KMS-11 (cell line): ENCODE results near the gene LGALS1.

Experiments used
- H2AFZ ChIP-seq: fragments of 200-600 bp; sonication (generic); 2 replicates; pipeline ENCODE4 v1.6.1; 2016; ENCODE audit warnings: antibody characterized with exemption, mixed run types, low read depth
- H3K27ac ChIP-seq: fragments of 200-600 bp; sonication (generic); 2 replicates; pipeline ENCODE4 v1.6.1; 2016; ENCODE audit warnings: mild to moderate bottlenecking, mixed run types
- H3K27me3 ChIP-seq: fragments of 200-600 bp; sonication (generic); 2 replicates; pipeline ENCODE4 v1.6.1; 2017; ENCODE audit warnings: mild to moderate bottlenecking, low read depth, mixed run types, moderate library complexity; ENCODE audit not compliant: insufficient read depth
- H3K36me3 ChIP-seq: fragments of 200-600 bp; sonication (generic); 2 replicates; pipeline ENCODE4 v1.6.1; 2017; ENCODE audit warnings: mild to moderate bottlenecking, mixed run types; ENCODE audit not compliant: insufficient read depth
- H3K4me1 ChIP-seq: fragments of 200-600 bp; sonication (generic); 2 replicates; pipeline ENCODE4 v1.6.1; 2016; ENCODE audit warnings: mild to moderate bottlenecking, low read depth, mixed run types; ENCODE audit not compliant: poor library complexity, severe bottlenecking
- H3K4me2 ChIP-seq: fragments of 200-600 bp; sonication (generic); 2 replicates; pipeline ENCODE4 v1.7.0; 2016; ENCODE audit warnings: mild to moderate bottlenecking, mixed run types
- H3K4me3 ChIP-seq: fragments of 200-600 bp; sonication (generic); IDR thresholded peaks from 2 replicates; pipeline ENCODE4 v1.6.1; 2017; ENCODE audit warnings: low read depth, low read length, mixed read lengths; ENCODE audit not compliant: insufficient read depth
- H3K79me2 ChIP-seq: fragments of 200-600 bp; sonication (generic); 2 replicates; pipeline ENCODE4 v1.6.1; 2016; ENCODE audit warnings: low read depth, mixed run types; ENCODE audit not compliant: insufficient read depth
- H3K9ac ChIP-seq: fragments of 200-600 bp; sonication (generic); 2 replicates; pipeline ENCODE4 v1.6.1; 2016; ENCODE audit warnings: mild to moderate bottlenecking, mixed run types
- H4K20me1 ChIP-seq: fragments of 200-600 bp; sonication (generic); 2 replicates; pipeline ENCODE4 v1.6.1; 2016; ENCODE audit warnings: mild to moderate bottlenecking, mixed run types; ENCODE audit not compliant: insufficient read depth
- CTCF ChIP-seq: fragments of 200-600 bp; sonication (generic); conservative IDR thresholded peaks from 2 replicates; pipeline ENCODE4 v1.6.1; 2017; ENCODE audit warnings: low read depth, mild to moderate bottlenecking, antibody characterized with exemption, low read length, moderate library complexity, mixed read lengths

LGALS1 gene

DNA sequence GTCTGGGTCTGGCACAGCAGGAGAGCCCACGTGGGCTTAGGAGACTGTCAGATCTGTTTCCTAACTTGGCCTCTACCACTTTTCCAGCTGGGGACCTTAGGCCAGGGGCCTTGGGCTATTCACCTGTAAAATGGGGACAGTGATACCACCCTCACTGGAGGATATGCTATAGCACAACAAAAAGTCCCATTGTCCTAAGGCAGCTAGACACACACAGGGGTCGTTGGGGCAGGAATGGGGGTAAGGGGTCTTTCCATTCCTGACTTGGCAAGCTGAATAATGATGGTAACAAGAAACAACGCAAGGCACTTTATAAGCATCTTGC is 38.5 kb upstream of the LGALS1 start:
- TF ChIP-seq CTCF = no peak
- Histone ChIP-seq H3K36me3 (no peaks in the 10 kb centered on the region), H3K4me1 (peaks cover 81% of the 10 kb centered on the region), H3K27me3 (no peaks in the 10 kb centered on the region), H3K79me2 (no peaks in the 10 kb centered on the region; the same call in 1 of the 2 replicates), H3K27ac (peak overlapping the region; percentile 83), H3K4me2 (peak overlapping the region; percentile 57), H3K9ac (no peak overlapping the region; the same call in 1 of the 2 replicates), H3K4me3 (no peak overlapping the region), H2AFZ (no peak overlapping the region), H4K20me1 (no peaks in the 10 kb centered on the region)

GRCh38 chr22:37638391-37639069 is 36.9 kb upstream of the LGALS1 start:
- no peak overlapping the region; the same call in 1 of the 2 replicates for H3K27ac ChIP-seq
- H4K20me1 ChIP-seq = no peaks in the 10 kb centered on the region
- no peaks in the 10 kb centered on the region; the same call in 1 of the 2 replicates for H3K79me2 ChIP-seq
- peak overlapping the region; percentile 64; the same call in 1 of the 2 replicates for H2AFZ ChIP-seq
- no peaks in the 10 kb centered on the region for H3K27me3 ChIP-seq
- H3K9ac ChIP-seq = no peak overlapping the region; the same call in 1 of the 2 replicates
- no peak overlapping the region for H3K4me3 ChIP-seq
- peak overlapping the region; percentile 49 for H3K4me2 ChIP-seq
- no peak for TF ChIP-seq CTCF
- no peaks in the 10 kb centered on the region for H3K36me3 ChIP-seq
- H3K4me1 ChIP-seq = peaks cover 65% of the 10 kb centered on the region

DNA sequence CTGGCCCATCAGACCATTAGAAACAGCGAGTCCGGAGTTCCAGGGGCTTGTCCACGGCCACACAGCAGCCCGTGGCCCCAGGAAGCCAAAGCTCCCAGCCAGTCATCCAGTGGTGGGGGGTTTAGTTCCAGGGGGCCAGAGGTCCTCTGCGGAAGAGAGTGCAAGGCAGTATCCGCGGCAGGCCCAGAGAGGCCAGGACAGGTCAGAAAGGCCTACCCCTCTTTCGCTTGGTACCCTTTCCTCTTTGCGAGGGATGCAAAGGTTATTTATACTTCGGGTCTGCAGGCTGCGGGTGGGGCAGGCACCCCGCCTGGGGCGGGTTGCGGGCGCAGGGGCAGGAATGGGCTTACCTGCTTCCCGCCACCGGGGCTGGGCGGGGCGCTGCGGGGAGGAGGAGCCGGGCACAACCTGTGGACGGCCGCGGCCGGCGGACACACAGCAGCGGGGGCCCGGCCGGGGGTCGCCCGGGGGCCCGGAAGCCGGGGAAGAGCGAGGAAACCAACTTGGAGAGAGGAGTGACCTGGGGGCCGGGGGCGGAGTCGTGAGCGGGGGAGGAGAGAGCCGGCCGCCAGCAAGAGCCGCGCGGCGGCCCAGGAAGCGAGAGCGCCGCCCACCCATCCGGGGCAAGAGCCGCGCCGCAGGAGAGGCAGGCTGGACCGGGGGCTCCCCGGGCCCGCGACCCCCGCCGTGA is 36.2 kb upstream of the LGALS1 start, which contains the start of gene SH3BP1:
Gene SH3BP1, plus strand, starts transcription at position 600 of the 691 bp plus-strand sequence. CDS start 119 bp downstream, outside the sequence.
- no peaks in the 10 kb centered on the region; the same call in 1 of the 2 replicates for H3K79me2 ChIP-seq
- no peak for TF ChIP-seq CTCF
- H3K9ac ChIP-seq = peak within 1 kb of the TSS; percentile 65; the same call in 1 of the 2 replicates
- H2AFZ ChIP-seq = peak within 1 kb of the TSS; percentile 64
- peaks cover 58% of the 10 kb centered on the region for H3K4me1 ChIP-seq
- H3K36me3 ChIP-seq = no peaks in the 10 kb centered on the region
- no peak within 1 kb of the TSS for H3K27ac ChIP-seq
- no peaks in the 10 kb centered on the region for H4K20me1 ChIP-seq
- peak within 1 kb of the TSS; percentile 49 for H3K4me2 ChIP-seq
- H3K4me3 ChIP-seq = no peak within 1 kb of the TSS
- no peaks in the 10 kb centered on the region for H3K27me3 ChIP-seq

GRCh38 chr22:37639771-37640590 is 35.5 kb upstream of the LGALS1 start:
- Histone ChIP-seq H3K4me1 (peaks cover 50% of the 10 kb centered on the region), H3K4me3 (no peak overlapping the region), H3K79me2 (no peaks in the 10 kb centered on the region; the same call in 1 of the 2 replicates), H3K27me3 (no peaks in the 10 kb centered on the region), H3K36me3 (no peaks in the 10 kb centered on the region), H3K27ac (no peak overlapping the region), H2AFZ (peak overlapping the region; percentile 64), H3K4me2 (peak overlapping the region; percentile 49), H3K9ac (peak overlapping the region; percentile 65; the same call in 1 of the 2 replicates), H4K20me1 (no peaks in the 10 kb centered on the region)
- no peak for TF ChIP-seq CTCF
